DND-41 (cell line): ENCODE results near the gene ZNF79.

ENCODE experiments used
- ATAC-seq: fragments of 200-7000 bp; cut with Tn5 transposase; 3 replicates; pipeline ENCODE4 v1.9.1; 2021; ENCODE audit warnings: low read depth; ENCODE audit not compliant: insufficient read depth
- DNase-seq: peaks from one replicate; pipeline ENCODE4 v3.0.0-alpha.2; 2020
- H2AFZ ChIP-seq: 2 replicates; pipeline ENCODE4 v1.6.0; 2012; ENCODE audit warnings: low read depth, low read length
- H3K27ac ChIP-seq: 2 replicates; pipeline ENCODE4 v1.5.1; 2012; ENCODE audit warnings: low read length, inconsistent platforms
- H3K27me3 ChIP-seq: fragments of 200-600 bp; sonication (generic); 2 replicates; pipeline ENCODE4 v1.6.0; 2012; ENCODE audit warnings: low read length, mild to moderate bottlenecking, inconsistent platforms; ENCODE audit not compliant: insufficient read depth, poor library complexity
- H3K36me3 ChIP-seq: 2 replicates; pipeline ENCODE4 v1.5.1; 2012; ENCODE audit warnings: low read length, inconsistent platforms; ENCODE audit not compliant: insufficient read depth
- H3K4me1 ChIP-seq: 2 replicates; pipeline ENCODE4 v1.5.1; 2012; ENCODE audit warnings: mild to moderate bottlenecking, low read length; ENCODE audit not compliant: insufficient read depth
- H3K4me2 ChIP-seq: 2 replicates; pipeline ENCODE4 v1.6.0; 2012; ENCODE audit warnings: mild to moderate bottlenecking, moderate library complexity, low read length, inconsistent platforms; ENCODE audit not compliant: insufficient read depth
- H3K4me3 ChIP-seq, 2 experiments: fragments of 200-600 bp in 1 of 2; shearing (Covaris generic) in 1 of 2; 2 replicates each; pipeline ENCODE4 v1.5.1; 2012 to 2016; ENCODE audit warnings: inconsistent platforms in 2 of 2, low read length in 2 of 2, mild to moderate bottlenecking in 2 of 2, low read depth in 1 of 2, moderate library complexity in 1 of 2
- H3K79me2 ChIP-seq: 2 replicates; pipeline ENCODE4 v1.6.0; 2012; ENCODE audit warnings: low read length, inconsistent platforms; ENCODE audit not compliant: insufficient read depth
- H3K9ac ChIP-seq: 2 replicates; pipeline ENCODE4 v1.6.0; 2012; ENCODE audit warnings: low read depth, mild to moderate bottlenecking, inconsistent platforms, low read length, moderate library complexity
- H3K9me3 ChIP-seq: 2 replicates; pipeline ENCODE4 v1.5.1; 2012; ENCODE audit warnings: low read length, moderate library complexity, mild to moderate bottlenecking, inconsistent platforms; ENCODE audit not compliant: insufficient read depth, severe bottlenecking
- H4K20me1 ChIP-seq: 2 replicates; pipeline ENCODE4 v1.6.0; 2012; ENCODE audit warnings: low read length; ENCODE audit not compliant: insufficient read depth
- CTCF ChIP-seq: IDR thresholded peaks from 2 replicates; pipeline ENCODE4 v1.5.1; 2012; ENCODE audit warnings: borderline replicate concordance, low read length, moderate library complexity, mild to moderate bottlenecking; ENCODE audit not compliant: poor library complexity, severe bottlenecking; ENCODE audit errors: extremely low read depth
- EZH2 ChIP-seq: IDR thresholded peaks from 3 replicates; pipeline ENCODE4 v1.6.1; 2012; ENCODE audit warnings: borderline replicate concordance, low read depth, mild to moderate bottlenecking, moderate library complexity, low read length, inconsistent platforms; ENCODE audit not compliant: severe bottlenecking

The ZNF79 gene

GRCh38 chr9:127482662-127483061 lies 58.5 kb downstream of the ZNF79 start:
- Histone ChIP-seq H3K4me3 (no peak overlapping the region), H3K27ac (no peak overlapping the region), H3K27me3 (no peaks in the 10 kb centered on the region), H3K36me3 (peaks cover 36% of the 10 kb centered on the region), H2AFZ (no peak overlapping the region), H3K9me3 (no peaks in the 10 kb centered on the region), H3K79me2 (no peaks in the 10 kb centered on the region), H3K4me1 (no peaks in the 10 kb centered on the region), H3K4me2 (no peak overlapping the region), H4K20me1 (no peaks in the 10 kb centered on the region), H3K9ac (no peak overlapping the region)
- TF ChIP-seq CTCF (no peak), EZH2 (no peak)
- DNase-seq (no peak), ATAC-seq (no peak)

GRCh38 chr9:127485995-127486394 lies 61.8 kb downstream of the ZNF79 start:
- Histone ChIP-seq H3K27me3 (no peaks in the 10 kb centered on the region), H3K4me1 (no peaks in the 10 kb centered on the region), H3K9me3 (no peaks in the 10 kb centered on the region), H4K20me1 (no peaks in the 10 kb centered on the region), H3K4me2 (no peak overlapping the region), H3K79me2 (no peaks in the 10 kb centered on the region), H3K27ac (no peak overlapping the region), H2AFZ (no peak overlapping the region), H3K9ac (no peak overlapping the region), H3K36me3 (peaks cover 17% of the 10 kb centered on the region), H3K4me3 (no peak overlapping the region)
- TF ChIP-seq EZH2 (no peak), CTCF (no peak)
- DNase-seq (no peak), ATAC-seq (no peak)

GRCh38 chr9:127488946-127489345 lies 64.8 kb downstream of the ZNF79 start:
- Histone ChIP-seq H3K36me3 (peaks cover 15% of the 10 kb centered on the region), H3K9me3 (no peaks in the 10 kb centered on the region), H3K27me3 (no peaks in the 10 kb centered on the region), H3K4me1 (no peaks in the 10 kb centered on the region), H3K79me2 (no peaks in the 10 kb centered on the region), H3K27ac (no peak overlapping the region), H3K4me2 (no peak overlapping the region), H3K4me3 (no peak overlapping the region), H2AFZ (no peak overlapping the region), H3K9ac (no peak overlapping the region), H4K20me1 (no peaks in the 10 kb centered on the region)
- DNase-seq (no peak), ATAC-seq (no peak)
- TF ChIP-seq CTCF (no peak), EZH2 (no peak)
